ENCODE data around the gene NTNG2. TPM values are rescaled to one million over a fixed set of nuclear protein-coding genes. Genes with fewer than 3 reads are reported as not detected.

The NTNG2 gene
- total RNA-seq, 2 experiments from 2014 or later = 10.9 to 15.6 TPM

GRCh38 chr9:132187121-132187620 lies 25.3 kb downstream of the NTNG2 start:
- ATAC-seq (ENCODE audit: low read depth) = no peak
- no peak for DNase-seq
- peaks cover 15% of the 10 kb centered on the region for H3K27me3 Mint-ChIP-seq
- POLR2A ChIA-PET = no interaction called here
- no peaks in the 10 kb centered on the region for H3K4me1 Mint-ChIP-seq
- H3K36me3 Mint-ChIP-seq = no peaks in the 10 kb centered on the region
- H3K4me3 Mint-ChIP-seq = no peak overlapping the region
- H3K9me3 Mint-ChIP-seq = no peaks in the 10 kb centered on the region
- no peak overlapping the region for H3K27ac Mint-ChIP-seq

- Mint-ChIP-seq H3K36me3 (no peaks in the 10 kb centered on the region), H3K27ac (no peak overlapping the region), H3K9me3 (no peaks in the 10 kb centered on the region), H3K4me3 (no peak overlapping the region), H3K27me3 (peaks cover 9% of the 10 kb centered on the region), H3K4me1 (no peaks in the 10 kb centered on the region)
- POLR2A ChIA-PET = no interaction called here
- no peak for DNase-seq
- ATAC-seq (ENCODE audit: low read depth) = no peak
Observed at GRCh38 chr9:132190966-132191365, 29.1 kb downstream of the NTNG2 start.

GRCh38 chr9:132192728-132193127 lies 30.9 kb downstream of the NTNG2 start:
- H3K36me3 Mint-ChIP-seq = no peaks in the 10 kb centered on the region
- H3K4me3 Mint-ChIP-seq = no peak overlapping the region
- ATAC-seq (ENCODE audit: low read depth) (no peak), DNase-seq (no peak)
- H3K9me3 Mint-ChIP-seq = no peaks in the 10 kb centered on the region
- H3K27me3 Mint-ChIP-seq = peaks cover 3% of the 10 kb centered on the region
- no peaks in the 10 kb centered on the region for H3K4me1 Mint-ChIP-seq
- H3K27ac Mint-ChIP-seq = no peak overlapping the region
- POLR2A ChIA-PET = no interaction called here

GRCh38 chr9:132193227-132194124 lies 31.6 kb downstream of the NTNG2 start:
- Mint-ChIP-seq H3K9me3 (no peaks in the 10 kb centered on the region), H3K36me3 (no peaks in the 10 kb centered on the region), H3K4me1 (no peaks in the 10 kb centered on the region), H3K27ac (no peak overlapping the region), H3K27me3 (peaks cover 3% of the 10 kb centered on the region), H3K4me3 (no peak overlapping the region)
- ATAC-seq (ENCODE audit: low read depth) (no peak), DNase-seq (no peak)
- POLR2A ChIA-PET = no interaction called here

- DNase-seq (no peak), ATAC-seq (ENCODE audit: low read depth) (no peak)
- peaks cover 3% of the 10 kb centered on the region for H3K27me3 Mint-ChIP-seq
- POLR2A ChIA-PET = no interaction called here
- H3K4me1 Mint-ChIP-seq = no peaks in the 10 kb centered on the region
- H3K9me3 Mint-ChIP-seq = no peaks in the 10 kb centered on the region
- H3K36me3 Mint-ChIP-seq = no peaks in the 10 kb centered on the region
- H3K4me3 Mint-ChIP-seq = no peak overlapping the region
- no peak overlapping the region for H3K27ac Mint-ChIP-seq
Observed at GRCh38 chr9:132194508-132194907, 32.6 kb downstream of the NTNG2 start.

GRCh38 chr9:132197315-132197714 lies 35.5 kb downstream of the NTNG2 start:
- Mint-ChIP-seq H3K27ac (no peak overlapping the region), H3K4me1 (no peaks in the 10 kb centered on the region), H3K27me3 (peaks cover 5% of the 10 kb centered on the region), H3K9me3 (no peaks in the 10 kb centered on the region), H3K36me3 (no peaks in the 10 kb centered on the region), H3K4me3 (no peak overlapping the region)
- POLR2A ChIA-PET = no interaction called here
- DNase-seq (no peak), ATAC-seq (ENCODE audit: low read depth) (no peak)

- no peak for ATAC-seq (ENCODE audit: low read depth)
- H3K27me3 Mint-ChIP-seq = peaks cover 11% of the 10 kb centered on the region
- H3K27ac Mint-ChIP-seq = no peak overlapping the region
- no peaks in the 10 kb centered on the region for H3K4me1 Mint-ChIP-seq
- H3K4me3 Mint-ChIP-seq = no peak overlapping the region
- no peaks in the 10 kb centered on the region for H3K36me3 Mint-ChIP-seq
- POLR2A ChIA-PET = no interaction called here
- no peak for DNase-seq
- no peaks in the 10 kb centered on the region for H3K9me3 Mint-ChIP-seq
Observed at GRCh38 chr9:132197856-132198550, 36.1 kb downstream of the NTNG2 start.

- no peak for DNase-seq
- Mint-ChIP-seq H3K27me3 (peaks cover 12% of the 10 kb centered on the region), H3K4me1 (no peaks in the 10 kb centered on the region), H3K9me3 (no peaks in the 10 kb centered on the region), H3K27ac (no peak overlapping the region), H3K4me3 (no peak overlapping the region), H3K36me3 (no peaks in the 10 kb centered on the region)
- ATAC-seq (ENCODE audit: low read depth) = no peak
- POLR2A ChIA-PET = interaction anchor here (0.5 kb wide), 1 partner anchor 9 kb away, joined by 3 read pairs; no protein-coding TSS in a partner anchor
Observed at GRCh38 chr9:132199056-132199455, 37.2 kb downstream of the NTNG2 start.

GRCh38 chr9:132200706-132201105 lies 38.8 kb downstream of the NTNG2 start:
- no peaks in the 10 kb centered on the region for H3K4me1 Mint-ChIP-seq
- H3K27ac Mint-ChIP-seq = no peak overlapping the region
- H3K9me3 Mint-ChIP-seq = no peaks in the 10 kb centered on the region
- H3K4me3 Mint-ChIP-seq = no peak overlapping the region
- peaks cover 17% of the 10 kb centered on the region for H3K27me3 Mint-ChIP-seq
- POLR2A ChIA-PET = no interaction called here
- DNase-seq (no peak), ATAC-seq (ENCODE audit: low read depth) (no peak)
- H3K36me3 Mint-ChIP-seq = no peaks in the 10 kb centered on the region

- no peaks in the 10 kb centered on the region for H3K36me3 Mint-ChIP-seq
- POLR2A ChIA-PET = no interaction called here
- H3K4me1 Mint-ChIP-seq = no peaks in the 10 kb centered on the region
- peaks cover 14% of the 10 kb centered on the region for H3K27me3 Mint-ChIP-seq
- DNase-seq (no peak), ATAC-seq (ENCODE audit: low read depth) (no peak)
- no peak overlapping the region for H3K27ac Mint-ChIP-seq
- no peaks in the 10 kb centered on the region for H3K9me3 Mint-ChIP-seq
- H3K4me3 Mint-ChIP-seq = no peak overlapping the region
Observed at GRCh38 chr9:132201139-132201538, 39.3 kb downstream of the NTNG2 start.

GRCh38 chr9:132201780-132202703 lies 40.2 kb downstream of the NTNG2 start:
- POLR2A ChIA-PET = no interaction called here
- DNase-seq = no peak
- H3K27ac Mint-ChIP-seq = no peak overlapping the region
- no peaks in the 10 kb centered on the region for H3K36me3 Mint-ChIP-seq
- peaks cover 14% of the 10 kb centered on the region for H3K27me3 Mint-ChIP-seq
- ATAC-seq (ENCODE audit: low read depth) = no peak
- no peaks in the 10 kb centered on the region for H3K9me3 Mint-ChIP-seq
- no peaks in the 10 kb centered on the region for H3K4me1 Mint-ChIP-seq
- no peak overlapping the region for H3K4me3 Mint-ChIP-seq

GRCh38 chr9:132204883-132205282 lies 43.0 kb downstream of the NTNG2 start:
- Mint-ChIP-seq H3K27me3 (peaks cover 14% of the 10 kb centered on the region), H3K9me3 (no peaks in the 10 kb centered on the region), H3K27ac (no peak overlapping the region), H3K36me3 (no peaks in the 10 kb centered on the region), H3K4me1 (no peaks in the 10 kb centered on the region), H3K4me3 (no peak overlapping the region)
- POLR2A ChIA-PET = no interaction called here
- ATAC-seq (ENCODE audit: low read depth) (no peak), DNase-seq (no peak)

- DNase-seq (no peak), ATAC-seq (ENCODE audit: low read depth) (no peak)
- H3K4me1 Mint-ChIP-seq = no peaks in the 10 kb centered on the region
- H3K9me3 Mint-ChIP-seq = no peaks in the 10 kb centered on the region
- no peaks in the 10 kb centered on the region for H3K36me3 Mint-ChIP-seq
- no peak overlapping the region for H3K27ac Mint-ChIP-seq
- peaks cover 12% of the 10 kb centered on the region for H3K27me3 Mint-ChIP-seq
- POLR2A ChIA-PET = no interaction called here
- H3K4me3 Mint-ChIP-seq = no peak overlapping the region
Observed at GRCh38 chr9:132207215-132207614, 45.4 kb downstream of the NTNG2 start.
